Thymus (tissue), 11 donors: ENCODE data around the gene GBE1. TPM values are rescaled to one million over a fixed set of nuclear protein-coding genes. Genes with fewer than 3 reads are reported as not detected.
"Not testable (repeated sequence)": the region's sequence is repeated elsewhere in the genome, so short reads cannot be mapped to it uniquely, and the experiment has no call there.

Source experiments
- DNase-seq, 9 donors: peaks; one replicate each; pipeline ENCODE4 v3.0.0-alpha.2; 2013; ENCODE audit warnings: low spot score in 9 of 9, low read depth in 6 of 9, missing footprints in 1 of 9
- H3K27ac ChIP-seq, 2 donors: one replicate each; pipeline ENCODE4 v1.5.1; 2013; ENCODE audit warnings: control low read depth in 1 of 2, low read depth in 1 of 2, low read length in 1 of 2, mild to moderate bottlenecking in 1 of 2, moderate library complexity in 1 of 2
- H3K27me3 ChIP-seq, 2 donors: one replicate each; pipeline ENCODE4 v1.5.1; 2013; ENCODE audit warnings: low read length in 1 of 2; ENCODE audit not compliant: control insufficient read depth in 2 of 2, insufficient read depth in 1 of 2
- H3K36me3 ChIP-seq, 2 donors: one replicate each; pipeline ENCODE4 v1.5.1; 2013; ENCODE audit warnings: low read length in 1 of 2, mild to moderate bottlenecking in 1 of 2, moderate library complexity in 1 of 2; ENCODE audit not compliant: control insufficient read depth in 2 of 2, insufficient read depth in 2 of 2
- H3K4me1 ChIP-seq, 2 donors: one replicate each; pipeline ENCODE4 v1.5.1; 2013; ENCODE audit warnings: low read length in 2 of 2; ENCODE audit not compliant: control insufficient read depth in 2 of 2, insufficient read depth in 2 of 2
- H3K4me3 ChIP-seq, 2 donors: one replicate each; pipeline ENCODE4 v1.5.1; 2013; ENCODE audit warnings: low read length in 2 of 2, control low read depth in 1 of 2, mild to moderate bottlenecking in 1 of 2
- H3K9me3 ChIP-seq, 2 donors: one replicate each; pipeline ENCODE4 v1.5.1; 2013; ENCODE audit warnings: low read length in 1 of 2, mild to moderate bottlenecking in 1 of 2; ENCODE audit not compliant: control insufficient read depth in 2 of 2, insufficient read depth in 1 of 2
- WGBS: extraction: QIAGEN DNeasy Blood & Tissue Kit; methylation state at CpG from one replicate; pipeline ENCODE4 v1.1.7; 2013; 5-methylcytosine and 5-hydroxymethylcytosine counted together
- polyA plus RNA-seq: library from polyadenylated mRNA; stranded (reverse); fragments of 200-250 nt; gene quantifications from one replicate; pipeline ENCODE4 v1.2.3, GENCODE V29; 2013
- total RNA-seq: library from RNA; stranded (reverse); fragments of 120-200 nt; gene quantifications from one replicate; pipeline ENCODE4 v1.2.4, GENCODE V29; 2013
- donor health status: healthy.

Gene GBE1
- total and polyA plus RNA-seq, 2 donors, result 14.1 to 14.7 TPM

GRCh38 chr3:81763001-81763400 lies 1.6 kb upstream of the GBE1 start:
- no peaks in the 10 kb centered on the region for H3K36me3 ChIP-seq
- H3K9me3 ChIP-seq, result no peaks in the 10 kb centered on the region
- DNase-seq, result peak in 1 of 9 donors; percentile 15
- no peak overlapping the region for H3K4me3 ChIP-seq
- 75% methylated on average over 4 of the region's 4 CpGs for WGBS
- peaks cover 5 to 7% of the 10 kb centered on the region in 2 donors for H3K4me1 ChIP-seq
- no peak overlapping the region for H3K27ac ChIP-seq
- H3K27me3 ChIP-seq, result no peaks in the 10 kb centered on the region

GRCh38 chr3:81761904-81762580 lies 597 bp upstream of the GBE1 start:
- DNase-seq, result peak in 1 of 9 donors; percentile 33

GRCh38 chr3:81760215-81760614 lies 1.2 kb downstream of the GBE1 start:
- DNase-seq, result peak in 1 of 9 donors; percentile 12
- peak overlapping the region in 1 of 2 donors; percentile 94 for H3K27ac ChIP-seq
- 84% methylated on average over 3 of the region's 3 CpGs for WGBS

More at GRCh38 chr3:81761904-81762580, 597 bp upstream of the GBE1 start:
- Histone ChIP-seq H3K4me1 (peaks cover 5 to 7% of the 10 kb centered on the region in 2 donors), H3K27me3 (no peaks in the 10 kb centered on the region), H3K36me3 (no peaks in the 10 kb centered on the region), H3K27ac (peak overlapping the region; percentile 94 to 99), H3K4me3 (peak overlapping the region; percentile 82), H3K9me3 (no peaks in the 10 kb centered on the region)
- 60% methylated on average over 6 of the region's 6 CpGs for WGBS

GRCh38 chr3:81758771-81759170 lies 2.7 kb downstream of the GBE1 start:
- not testable (repeated sequence) for H3K4me1 ChIP-seq, H3K9me3 ChIP-seq, H3K4me3 ChIP-seq, H3K36me3 ChIP-seq, H3K27ac ChIP-seq, DNase-seq, H3K27me3 ChIP-seq
- 96% methylated on average over 4 of the region's 4 CpGs for WGBS

More at GRCh38 chr3:81760215-81760614, 1.2 kb downstream of the GBE1 start:
- Histone ChIP-seq H3K9me3 (no peaks in the 10 kb centered on the region), H3K36me3 (no peaks in the 10 kb centered on the region), H3K27me3 (no peaks in the 10 kb centered on the region), H3K4me1 (peaks cover 5 to 7% of the 10 kb centered on the region in 2 donors), H3K4me3 (peak overlapping the region; percentile 82)

GRCh38 chr3:81758275-81758674 lies 3.2 kb downstream of the GBE1 start:
- Histone ChIP-seq H3K4me1 (peaks cover 5 to 7% of the 10 kb centered on the region in 2 donors), H3K27me3 (no peaks in the 10 kb centered on the region), H3K4me3 (no peak overlapping the region), H3K36me3 (no peaks in the 10 kb centered on the region), H3K27ac (no peak overlapping the region), H3K9me3 (no peaks in the 10 kb centered on the region)
- WGBS, result 97% methylated on average over 1 of the region's 1 CpG
- DNase-seq, result no peak

GRCh38 chr3:81753416-81754027 lies 7.9 kb downstream of the GBE1 start:
- H3K9me3 ChIP-seq, result no peaks in the 10 kb centered on the region
- no peak overlapping the region for H3K4me3 ChIP-seq
- no peak overlapping the region for H3K27ac ChIP-seq
- H3K36me3 ChIP-seq, result no peaks in the 10 kb centered on the region
- 54% methylated on average over 2 of the region's 2 CpGs for WGBS
- no peaks in the 10 kb centered on the region for H3K4me1 ChIP-seq
- DNase-seq, result no peak
- no peaks in the 10 kb centered on the region for H3K27me3 ChIP-seq

- Histone ChIP-seq H3K36me3 (no peaks in the 10 kb centered on the region), H3K9me3 (no peaks in the 10 kb centered on the region), H3K27me3 (no peaks in the 10 kb centered on the region), H3K4me1 (no peaks in the 10 kb centered on the region), H3K4me3 (no peak overlapping the region), H3K27ac (no peak overlapping the region)
- no peak for DNase-seq
Measured at GRCh38 chr3:81752604-81753003, 8.8 kb downstream of the GBE1 start.

- Histone ChIP-seq H3K27me3 (no peaks in the 10 kb centered on the region), H3K36me3 (no peaks in the 10 kb centered on the region), H3K27ac (no peak overlapping the region), H3K9me3 (no peaks in the 10 kb centered on the region), H3K4me1 (no peaks in the 10 kb centered on the region), H3K4me3 (no peak overlapping the region)
- WGBS, result 99% methylated on average over 2 of the region's 2 CpGs
- no peak for DNase-seq
Measured at GRCh38 chr3:81749265-81749664, 12.2 kb downstream of the GBE1 start.

- WGBS, result 97% methylated on average over 4 of the region's 4 CpGs
- not testable (repeated sequence) for H3K9me3 ChIP-seq, H3K27ac ChIP-seq, H3K4me3 ChIP-seq, DNase-seq, H3K36me3 ChIP-seq, H3K27me3 ChIP-seq, H3K4me1 ChIP-seq
Measured at GRCh38 chr3:81747280-81747679, 14.2 kb downstream of the GBE1 start.
